Heart left ventricle (tissue), 16 donors: Measurements from ENCODE around the gene PIPOX. TPM values are rescaled to one million over a fixed set of nuclear protein-coding genes. Genes with fewer than 3 reads are reported as not detected.

Experiments
- ATAC-seq, 4 donors: fragments of 200-7000 bp; cut with Tn5 transposase; one replicate each; pipeline ENCODE4 v1.9.1; 2020 to 2022; ENCODE audit warnings: moderate library complexity in 4 of 4, mild to moderate bottlenecking in 3 of 4, moderate number of reproducible peaks in 1 of 4
- DNase-seq, 5 donors: peaks; one replicate each; pipeline ENCODE4 v3.0.0-alpha.2; 2020
- H3K27ac ChIP-seq, 12 donors: fragments of 200-600 bp; sonication (generic) in 4 of 12; one replicate each; pipeline versions ENCODE4 v1.5.0 to v1.8.0; 2016 to 2022; ENCODE audit warnings: mild to moderate bottlenecking in 2 of 12
- H3K27me3 ChIP-seq, 9 donors: fragments of 200-600 bp; sonication (generic) in 2 of 9; one replicate each; pipeline versions ENCODE4 v1.5.1 to v1.8.0; 2016 to 2022; ENCODE audit warnings: mild to moderate bottlenecking in 3 of 9
- H3K36me3 ChIP-seq, 9 donors: fragments of 200-600 bp; sonication (generic) in 2 of 9; one replicate each; pipeline versions ENCODE4 v1.5.0 to v1.8.0; 2018 to 2022; ENCODE audit warnings: mild to moderate bottlenecking in 2 of 9
- H3K4me1 ChIP-seq, 12 donors: fragments of 200-600 bp; sonication (generic) in 4 of 12; one replicate each; pipeline versions ENCODE4 v1.5.0 to v1.8.0; 2016 to 2022; ENCODE audit warnings: mild to moderate bottlenecking in 3 of 12
- H3K4me3 ChIP-seq, 12 donors: fragments of 200-600 bp; sonication (generic) in 4 of 12; one replicate each; pipeline versions ENCODE4 v1.5.0 to v1.8.0; 2017 to 2022; ENCODE audit warnings: mild to moderate bottlenecking in 9 of 12, moderate library complexity in 4 of 12
- H3K9me3 ChIP-seq, 12 donors: fragments of 200-600 bp; sonication (generic) in 4 of 12; one replicate each; pipeline versions ENCODE4 v1.5.0 to v1.8.0; 2016 to 2022; ENCODE audit warnings: mild to moderate bottlenecking in 1 of 12
- CTCF ChIP-seq, 12 donors: fragments of 200-600 bp; sonication (generic) in 4 of 12; IDR thresholded peaks; one replicate each; pipeline versions ENCODE4 v1.5.0 to v1.8.0; 2018 to 2022; ENCODE audit warnings: antibody characterized with exemption in 12 of 12, mild to moderate bottlenecking in 5 of 12
- POLR2A ChIP-seq, 2 donors: fragments of 450-650 bp; IDR thresholded peaks; one replicate each; pipeline ENCODE4 v1.6.1; 2017; ENCODE audit warnings: antibody characterized with exemption in 2 of 2, mild to moderate bottlenecking in 2 of 2, moderate library complexity in 2 of 2
- WGBS, 4 donors: extraction: QIAGEN DNeasy Blood & Tissue Kit in 2 of 4; methylation state at CpG; one replicate each; pipeline versions ENCODE4 v1.1.5 to v1.1.7; 2013 to 2018; 5-methylcytosine and 5-hydroxymethylcytosine counted together
- intact Hi-C, 10 donors: fragments of 100-400 bp; cut with DNase I; formaldehyde crosslinking; loops; one replicate each; pipeline versions ENCODE4 v1.11.1 to v1.14.2; 2022
- polyA plus RNA-seq, 2 donors: library from polyadenylated mRNA; stranded (reverse); fragments of 200-250 nt; gene quantifications; one replicate each; pipeline ENCODE4 v1.2.3, GENCODE V29; 2013
- total RNA-seq, 9 donors: library from RNA; depleted of rRNA in 2 of 9; stranded (reverse); fragments of >200 nt in 2 of 9; fragmentation: NEBNext Ultra II Directional in 3 of 9; extraction: Animal tissue kit (Norgen Biotek cat#: 25700) in 3 of 9; gene quantifications; one replicate each; pipeline versions ENCODE4 v1.1.0 to v1.2.4, GENCODE V29; 2016 to 2023
- donor health status: ischemic (EF 13 %, LVEDD 7.1; RV severe dilation, severe dysfunction).
- donor health status: healthy with polysubstance abuse.
- donor health status: DM: no; HTN: yes; CAD: no.
- donor health status: DM: no; HTN: no; CAD: no.
- donor health status: ischemic (EF 25% LVEDD 6.9; RV normal size, moderate dysfunction).
- donor health status: ischemic (EF 25% LVEDD 5.7; RV mildly dilated, moderate dysfunction).
- donor health status: healthy.
- donor health status: DM: yes; HTN: yes; CAD: no.
- donor health status: ischemic (EF 35%, LVEDD 5.7; RV mildly dilated, moderate dysfunction).
- donor health status: nonischemic (EF 11% LVEDD 7.7; RV severe dilation, severe dysfunction).
- donor health status: DM: yes; HTN: yes; CAD: no.
- donor health status: PGD.
- donor health status: ischemic (EF 29% LVEDD 5.4; RV normal size, mild dysfunction).
- donor health status: nonischemic (EF 23%, LVEDD 6.1; RV moderate dilation, normal function).

The PIPOX gene
- total and polyA plus RNA-seq, 11 donors: 0.11 to 5.2 (median 0.84) TPM; not detected in 1

GRCh38 chr17:29048440-29049368, 5.8 kb downstream of the PIPOX start:
- intact Hi-C loops: no loop called here
- peak in 3 of 4 donors; percentile 15 to 50 (median 30) for ATAC-seq
- no peak overlapping the region for H3K4me3 ChIP-seq
- TF ChIP-seq CTCF (IDR thresholded peaks at IDR 0.05) (no peak), POLR2A (IDR thresholded peaks at IDR 0.05) (no peak)
- DNase-seq: no peak
- peaks cover 0 to 18% (median 0%) of the 10 kb centered on the region in 12 donors for H3K4me1 ChIP-seq
- no peaks in the 10 kb centered on the region for H3K36me3 ChIP-seq
- no peak overlapping the region for H3K27ac ChIP-seq
- no peaks in the 10 kb centered on the region for H3K9me3 ChIP-seq
- H3K27me3 ChIP-seq: peaks cover 0 to 8% (median 0%) of the 10 kb centered on the region in 9 donors
- WGBS, 4 donors: 48 to 67% (median 51%) methylated on average over 7 to 10 of the region's 10 CpGs

- Histone ChIP-seq H3K36me3 (no peaks in the 10 kb centered on the region), H3K4me1 (peaks cover 0 to 9% (median 0%) of the 10 kb centered on the region in 12 donors), H3K9me3 (no peaks in the 10 kb centered on the region), H3K27ac (no peak overlapping the region), H3K27me3 (peaks cover 0 to 8% (median 0%) of the 10 kb centered on the region in 9 donors), H3K4me3 (no peak overlapping the region)
- ATAC-seq: no peak
- no peak for TF ChIP-seq POLR2A (IDR thresholded peaks at IDR 0.05)
- TF ChIP-seq CTCF (IDR thresholded peaks at IDR 0.05): no peak
- 80 to 87% (median 82%) methylated on average over 11 of the region's 11 CpGs for WGBS, 4 donors
- intact Hi-C loops: loop anchor here in 1 of 10 donors (10.0 kb wide), 1 partner anchor 55 kb away; no protein-coding TSS in a partner anchor
- DNase-seq: no peak
Measured at GRCh38 chr17:29049541-29050145, 6.7 kb downstream of the PIPOX start.

- intact Hi-C loops: loop anchor here in 1 of 10 donors (10.0 kb wide), 1 partner anchor 55 kb away; no protein-coding TSS in a partner anchor
- Histone ChIP-seq H3K36me3 (no peaks in the 10 kb centered on the region), H3K27me3 (peaks cover 0 to 8% (median 0%) of the 10 kb centered on the region in 9 donors), H3K4me1 (peaks cover 0 to 7% (median 0%) of the 10 kb centered on the region in 12 donors), H3K27ac (no peak overlapping the region), H3K9me3 (no peaks in the 10 kb centered on the region), H3K4me3 (no peak overlapping the region)
- ATAC-seq: no peak
- TF ChIP-seq POLR2A (IDR thresholded peaks at IDR 0.05) (no peak), CTCF (IDR thresholded peaks at IDR 0.05) (no peak)
- 90 to 95% (median 93%) methylated on average over 5 of the region's 5 CpGs for WGBS, 4 donors
- DNase-seq: no peak
Measured at GRCh38 chr17:29050176-29050575, 7.2 kb downstream of the PIPOX start.

GRCh38 chr17:29051194-29051593, 8.3 kb downstream of the PIPOX start:
- WGBS, 4 donors: 81 to 88% (median 85%) methylated on average over 12 of the region's 12 CpGs
- intact Hi-C loops: loop anchor here in 1 of 10 donors (10.0 kb wide), 1 partner anchor 54 kb away; no protein-coding TSS in a partner anchor
- TF ChIP-seq CTCF (IDR thresholded peaks at IDR 0.05): no peak
- no peak for TF ChIP-seq POLR2A (IDR thresholded peaks at IDR 0.05)
- H3K4me3 ChIP-seq: no peak overlapping the region
- no peak for ATAC-seq
- no peaks in the 10 kb centered on the region for H3K9me3 ChIP-seq
- H3K4me1 ChIP-seq: peaks cover 0 to 1% (median 0%) of the 10 kb centered on the region in 12 donors
- no peaks in the 10 kb centered on the region for H3K36me3 ChIP-seq
- peaks cover 0 to 8% (median 0%) of the 10 kb centered on the region in 9 donors for H3K27me3 ChIP-seq
- no peak overlapping the region for H3K27ac ChIP-seq
- no peak for DNase-seq
